Measurements from ENCODE around the gene FBXO36.
"Not testable (repeated sequence)": the region's sequence is repeated elsewhere in the genome, so short reads cannot be mapped to it uniquely, and the experiment has no call there.

FBXO36 gene

DNA sequence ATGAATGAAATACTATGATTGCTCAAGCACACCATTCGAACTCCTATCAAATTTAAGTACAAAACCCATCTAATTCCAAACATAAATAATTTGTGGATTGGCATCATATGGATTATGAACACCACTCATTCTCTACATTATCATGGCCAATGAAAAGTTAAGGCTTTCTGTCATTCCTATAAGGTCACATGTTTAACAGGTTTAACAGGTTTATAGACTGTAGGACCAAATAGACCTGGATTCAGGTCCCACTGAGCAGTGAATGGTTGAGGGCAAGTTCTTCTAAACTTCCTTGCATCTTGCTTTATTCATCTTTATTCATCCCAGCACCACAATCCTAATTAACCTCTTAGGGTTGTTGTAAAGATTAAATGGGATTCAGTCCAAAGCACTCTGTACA lies 33.4 kb downstream of the FBXO36 start:
- no peak overlapping the region for H3K4me3 ChIP-seq (ENCODE audit: low read depth, low read length)
- DNase-seq (ENCODE audit: low read depth): no peak

GRCh38 chr2:229956491-229956890 lies 34.2 kb downstream of the FBXO36 start:
- H3K4me3 ChIP-seq (ENCODE audit: low read depth, low read length): no peak overlapping the region
- no peak for DNase-seq (ENCODE audit: low read depth)

DNA sequence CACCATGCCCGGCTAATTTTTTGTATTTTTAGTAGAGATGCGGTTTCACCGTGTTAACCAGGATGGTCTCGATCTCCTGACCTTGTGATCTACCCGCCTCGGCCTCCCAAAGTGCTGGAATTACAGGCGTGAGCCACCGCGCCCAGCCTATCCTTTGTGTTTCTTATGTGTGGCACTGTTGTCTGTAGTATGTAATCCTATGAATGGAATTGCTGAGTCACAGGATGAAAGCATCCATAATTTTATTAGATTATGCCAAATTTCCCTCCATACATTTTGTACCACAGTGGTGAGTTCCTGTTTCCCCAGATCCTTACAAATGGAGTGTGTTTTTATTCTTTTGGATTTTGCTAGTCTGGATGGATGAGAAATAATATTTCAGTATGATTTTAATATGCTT lies 41.3 kb downstream of the FBXO36 start:
- not testable (repeated sequence) for DNase-seq (ENCODE audit: low read depth); H3K4me3 ChIP-seq (ENCODE audit: low read depth, low read length)

GRCh38 chr2:229969921-229970320 lies 47.6 kb downstream of the FBXO36 start:
- H3K4me3 ChIP-seq (ENCODE audit: low read depth, low read length): no peak overlapping the region
- DNase-seq (ENCODE audit: low read depth): no peak

DNA sequence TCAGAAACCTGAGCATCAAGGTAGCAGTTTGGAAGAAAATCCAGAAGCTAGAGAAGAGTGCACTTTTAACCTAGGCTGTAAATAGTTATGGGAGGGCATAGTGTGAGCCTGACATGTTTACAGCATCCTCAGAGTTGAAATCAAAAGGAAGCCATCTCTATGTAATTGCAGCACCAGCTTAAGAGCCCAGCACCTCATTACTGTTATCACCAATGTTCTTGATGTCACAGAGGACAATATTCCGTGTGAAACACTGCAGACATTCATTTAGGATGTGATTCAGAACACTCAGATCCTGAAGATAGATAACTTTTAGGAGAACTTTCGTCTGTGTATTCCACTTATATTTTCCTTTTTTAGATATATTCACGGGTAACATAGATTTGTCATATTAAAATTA lies 48.1 kb downstream of the FBXO36 start:
- H3K4me3 ChIP-seq (ENCODE audit: low read depth, low read length): no peak overlapping the region

GRCh38 chr2:229971298-229971790 lies 49.0 kb downstream of the FBXO36 start:
- no peak overlapping the region for H3K4me3 ChIP-seq (ENCODE audit: low read depth, low read length)
- no peak for DNase-seq (ENCODE audit: low read depth)

More for the DNA sequence above, 48.1 kb downstream of the FBXO36 start:
- no peak for DNase-seq (ENCODE audit: low read depth)

- peak; percentile 21 for DNase-seq (ENCODE audit: low read depth)
- H3K4me3 ChIP-seq (ENCODE audit: low read depth, low read length): no peak overlapping the region
Observed at GRCh38 chr2:229974266-229974665, 52.0 kb downstream of the FBXO36 start.

- DNase-seq (ENCODE audit: low read depth): peak; percentile 19
- H3K4me3 ChIP-seq (ENCODE audit: low read depth, low read length): no peak overlapping the region
Observed at GRCh38 chr2:229980431-229981184, 58.3 kb downstream of the FBXO36 start.

GRCh38 chr2:229993236-229993635 lies 70.9 kb downstream of the FBXO36 start:
- H3K4me3 ChIP-seq (ENCODE audit: low read depth, low read length): no peak overlapping the region
- DNase-seq (ENCODE audit: low read depth): no peak

DNA sequence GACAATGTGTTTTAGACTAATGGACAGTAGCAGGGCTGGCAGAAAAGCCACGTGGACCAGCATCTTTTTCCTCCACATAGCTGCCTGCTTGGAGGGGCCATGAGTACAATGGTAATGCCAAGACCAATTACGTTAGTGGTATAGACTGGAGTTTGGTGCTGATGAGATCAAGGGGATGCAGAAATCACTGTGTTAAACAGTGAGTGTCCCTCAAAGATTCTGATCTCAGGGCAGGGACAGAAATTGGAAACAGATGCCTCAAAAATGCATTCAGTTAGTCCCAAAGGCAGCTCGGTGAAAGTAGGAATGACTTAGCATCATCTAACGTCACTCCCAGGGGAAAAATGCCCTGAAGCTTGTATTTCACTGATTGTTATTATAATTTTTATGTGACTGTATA lies 74.0 kb downstream of the FBXO36 start:
- no peak for DNase-seq (ENCODE audit: low read depth)

GRCh38 chr2:229997565-229997964 lies 75.3 kb downstream of the FBXO36 start:
- no peak for DNase-seq (ENCODE audit: low read depth)
- H3K4me3 ChIP-seq (ENCODE audit: low read depth, low read length): no peak overlapping the region

More for the DNA sequence above, 74.0 kb downstream of the FBXO36 start:
- H3K4me3 ChIP-seq (ENCODE audit: low read depth, low read length): no peak overlapping the region

DNA sequence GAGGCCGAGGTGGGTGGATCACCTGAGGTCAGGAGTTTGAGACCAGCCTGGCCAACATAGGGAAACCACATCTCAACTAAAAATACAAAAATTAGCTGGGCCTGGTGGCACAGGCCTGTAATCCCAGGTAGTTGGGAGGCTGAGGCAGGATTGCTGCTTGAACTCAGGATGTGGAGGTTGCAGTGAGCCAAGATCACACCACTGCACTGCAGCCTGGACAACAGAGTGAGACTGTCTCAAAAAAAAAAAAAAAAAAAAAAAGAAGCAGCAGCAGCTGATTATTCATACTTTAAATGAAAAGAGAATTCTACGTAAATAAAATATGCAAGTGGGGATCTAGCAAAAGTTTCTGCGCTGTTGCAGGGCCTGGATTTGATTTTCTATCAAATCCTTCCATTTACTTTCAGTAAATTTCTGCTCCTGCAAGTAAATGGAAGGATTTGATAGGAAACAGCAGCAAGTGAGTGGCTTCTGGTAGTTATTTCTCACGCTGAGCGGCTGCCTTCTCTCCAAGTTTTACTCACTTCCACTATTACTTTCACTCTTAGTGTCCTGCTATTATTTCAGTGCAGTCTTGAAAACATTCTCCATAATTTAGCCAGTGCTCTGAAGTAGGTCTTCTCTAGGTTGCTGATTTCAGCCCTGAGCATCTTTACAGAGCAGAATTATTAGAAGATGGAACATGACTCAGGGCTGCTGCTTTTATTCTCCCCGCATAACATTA lies 78.0 kb downstream of the FBXO36 start:
- no peak for DNase-seq (ENCODE audit: low read depth)
- no peak overlapping the region for H3K4me3 ChIP-seq (ENCODE audit: low read depth, low read length)

DNA sequence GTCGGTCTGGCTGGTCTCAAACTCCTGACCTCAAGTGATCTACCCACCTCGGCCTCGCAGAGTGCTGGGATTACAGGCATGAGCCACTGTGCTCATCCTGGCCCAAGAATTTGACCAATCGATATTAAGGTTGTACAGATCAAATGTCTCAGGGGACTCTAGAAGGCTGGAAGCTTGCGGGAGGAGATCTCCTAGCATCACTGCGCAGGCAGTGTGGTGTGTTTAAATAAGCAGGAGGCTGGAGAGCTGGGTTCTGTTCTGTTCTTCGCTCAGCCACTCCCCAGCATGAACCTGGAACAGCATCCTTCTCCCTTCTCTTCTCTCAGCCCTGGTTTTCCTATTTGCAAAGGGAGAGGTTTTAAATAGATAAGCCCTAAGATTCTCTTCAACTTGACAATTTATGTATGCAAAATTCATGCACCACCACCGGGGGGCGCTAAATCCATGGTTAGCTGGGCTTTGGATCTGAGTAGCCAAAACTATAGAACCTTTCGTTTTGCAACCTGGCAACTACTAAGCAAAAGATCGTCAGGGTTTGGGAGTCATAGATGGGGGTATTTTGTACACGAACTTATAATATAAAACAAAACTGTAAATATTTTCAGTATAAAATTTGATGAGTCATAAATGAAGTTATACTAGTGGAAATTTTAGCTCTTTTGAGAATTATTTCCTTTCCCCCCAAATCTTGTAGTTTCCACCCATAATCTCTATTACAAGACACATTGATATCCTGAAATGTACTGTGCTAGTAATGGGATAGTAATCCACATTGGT lies 85.8 kb downstream of the FBXO36 start:
- no peak overlapping the region for H3K4me3 ChIP-seq (ENCODE audit: low read depth, low read length)
- peak; percentile 14 for DNase-seq (ENCODE audit: low read depth)

DNA sequence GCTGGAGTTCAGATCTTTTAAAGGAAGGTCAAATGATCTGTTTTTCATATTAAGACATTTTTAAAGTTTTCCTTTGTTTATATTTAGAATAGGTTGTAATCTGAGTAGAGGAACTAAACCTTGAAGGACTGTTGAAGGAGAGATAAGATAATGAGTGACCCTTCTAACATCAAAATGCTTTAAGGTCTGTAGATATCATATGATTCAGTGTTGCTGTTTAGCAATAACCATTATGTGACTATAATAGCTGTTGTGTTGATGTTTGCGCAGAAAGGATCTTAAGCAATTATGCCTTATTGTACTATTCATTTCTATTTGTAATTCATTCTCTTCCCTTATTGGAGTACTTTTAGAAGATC lies 86.4 kb downstream of the FBXO36 start:
- no peak for DNase-seq (ENCODE audit: low read depth)

GRCh38 chr2:230010501-230010900 lies 88.2 kb downstream of the FBXO36 start:
- H3K4me3 ChIP-seq (ENCODE audit: low read depth, low read length): no peak overlapping the region
- DNase-seq (ENCODE audit: low read depth): no peak

More for the DNA sequence above, 86.4 kb downstream of the FBXO36 start:
- H3K4me3 ChIP-seq (ENCODE audit: low read depth, low read length): no peak overlapping the region

- no peak for DNase-seq (ENCODE audit: low read depth)
- H3K4me3 ChIP-seq (ENCODE audit: low read depth, low read length): no peak overlapping the region
Observed at GRCh38 chr2:230011617-230012016, 89.3 kb downstream of the FBXO36 start.

DNA sequence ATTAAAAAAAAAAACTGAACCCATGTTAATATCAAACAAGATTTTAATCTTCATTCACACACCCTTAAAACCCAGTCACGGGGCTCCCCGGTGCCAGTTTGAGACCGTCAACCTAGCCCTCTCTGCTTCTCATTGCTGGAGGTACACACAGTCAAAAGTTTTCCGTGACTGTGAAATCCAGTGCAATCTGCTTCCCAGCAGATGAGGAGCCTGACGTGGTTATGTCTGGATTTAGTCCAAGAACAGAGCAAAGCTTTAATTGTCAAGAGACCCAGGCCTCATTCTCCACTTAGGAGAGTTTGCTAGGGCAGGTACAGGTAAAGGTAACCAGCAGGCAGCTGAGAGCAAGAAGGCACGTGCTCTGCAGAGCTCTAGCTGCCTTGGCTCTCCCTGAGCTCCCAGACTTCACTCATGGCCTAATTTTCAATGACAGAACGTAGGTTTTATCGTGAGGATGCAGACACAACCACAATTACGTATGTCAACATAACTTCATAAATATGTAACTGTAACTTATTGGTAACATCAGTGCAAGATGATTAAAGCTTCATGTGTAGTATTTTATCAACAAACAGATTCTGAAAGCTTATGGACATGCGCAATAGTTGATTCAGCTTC lies 90.1 kb downstream of the FBXO36 start:
- H3K4me3 ChIP-seq (ENCODE audit: low read depth, low read length): no peak overlapping the region
- DNase-seq (ENCODE audit: low read depth): no peak

GRCh38 chr2:230016844-230017243 lies 94.5 kb downstream of the FBXO36 start:
- H3K4me3 ChIP-seq (ENCODE audit: low read depth, low read length): no peak overlapping the region
- no peak for DNase-seq (ENCODE audit: low read depth)

DNA sequence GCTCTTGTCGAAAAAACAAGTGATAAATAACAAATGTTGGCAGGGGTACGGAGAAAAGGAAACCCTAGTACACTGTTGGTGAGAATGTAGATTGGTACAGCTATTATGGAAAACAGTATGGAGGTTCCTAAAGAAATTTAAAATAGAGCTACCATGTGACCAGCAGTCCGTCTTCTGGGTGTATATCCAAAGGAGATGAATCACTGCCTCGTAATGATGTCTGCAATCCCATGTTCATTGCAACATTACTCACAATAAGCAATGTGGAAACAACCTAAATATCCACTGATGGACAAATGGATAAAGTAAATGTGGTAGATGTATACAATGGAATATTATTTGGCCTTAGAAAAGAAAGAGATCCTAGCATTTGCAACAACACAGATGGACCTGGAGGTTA lies 95.8 kb downstream of the FBXO36 start:
- DNase-seq (ENCODE audit: low read depth): peak; percentile 52
- H3K4me3 ChIP-seq (ENCODE audit: low read depth, low read length): no peak overlapping the region

- DNase-seq (ENCODE audit: low read depth): no peak
- H3K4me3 ChIP-seq (ENCODE audit: low read depth, low read length): no peak overlapping the region
Observed at GRCh38 chr2:230019742-230020141, 97.4 kb downstream of the FBXO36 start.

All from skeletal muscle cell (primary cell).